ENCODE results near the gene GPSM1.

Gene GPSM1

GRCh38 chr9:136355616-136356557 is 28.5 kb downstream of the GPSM1 start:
- no peak overlapping the region for H3K27ac Mint-ChIP-seq
- H3K27me3 Mint-ChIP-seq: no peaks in the 10 kb centered on the region
- H3K4me3 Mint-ChIP-seq: no peak overlapping the region

GRCh38 chr9:136357202-136357725 is 29.9 kb downstream of the GPSM1 start:
- Mint-ChIP-seq H3K36me3 (ENCODE audit: low read depth) (peaks cover 26% of the 10 kb centered on the region), H3K27ac (no peak overlapping the region), H3K4me1 (ENCODE audit: low read depth) (peaks cover 3% of the 10 kb centered on the region), H3K4me3 (no peak overlapping the region), H3K9me3 (no peaks in the 10 kb centered on the region), H3K27me3 (no peaks in the 10 kb centered on the region)
- DNase-seq: no peak

More at GRCh38 chr9:136355616-136356557, 28.5 kb downstream of the GPSM1 start:
- Mint-ChIP-seq H3K4me1 (ENCODE audit: low read depth) (no peaks in the 10 kb centered on the region), H3K9me3 (no peaks in the 10 kb centered on the region), H3K36me3 (ENCODE audit: low read depth) (peaks cover 15% of the 10 kb centered on the region)
- no peak for DNase-seq

- no peak overlapping the region for H3K27ac Mint-ChIP-seq
- no peak overlapping the region for H3K4me3 Mint-ChIP-seq
- no peaks in the 10 kb centered on the region for H3K27me3 Mint-ChIP-seq
- no peak for DNase-seq
- H3K36me3 Mint-ChIP-seq (ENCODE audit: low read depth): peaks cover 33% of the 10 kb centered on the region
- no peaks in the 10 kb centered on the region for H3K9me3 Mint-ChIP-seq
- peaks cover 10% of the 10 kb centered on the region for H3K4me1 Mint-ChIP-seq (ENCODE audit: low read depth)
Measured at GRCh38 chr9:136358016-136358415, 30.7 kb downstream of the GPSM1 start.

- Mint-ChIP-seq H3K36me3 (ENCODE audit: low read depth) (peaks cover 33% of the 10 kb centered on the region), H3K9me3 (no peaks in the 10 kb centered on the region), H3K27ac (no peak overlapping the region), H3K27me3 (no peaks in the 10 kb centered on the region), H3K4me1 (ENCODE audit: low read depth) (peaks cover 12% of the 10 kb centered on the region), H3K4me3 (no peak overlapping the region)
- no peak for DNase-seq
Measured at GRCh38 chr9:136358888-136359287, 31.5 kb downstream of the GPSM1 start.

- peaks cover 33% of the 10 kb centered on the region for H3K36me3 Mint-ChIP-seq (ENCODE audit: low read depth)
- no peaks in the 10 kb centered on the region for H3K27me3 Mint-ChIP-seq
- H3K4me3 Mint-ChIP-seq: no peak overlapping the region
Measured at GRCh38 chr9:136359774-136360718, 32.7 kb downstream of the GPSM1 start.

GRCh38 chr9:136361047-136361753 is 33.9 kb downstream of the GPSM1 start:
- Mint-ChIP-seq H3K9me3 (no peaks in the 10 kb centered on the region), H3K36me3 (ENCODE audit: low read depth) (peaks cover 33% of the 10 kb centered on the region), H3K4me3 (no peak overlapping the region), H3K27ac (no peak overlapping the region), H3K27me3 (no peaks in the 10 kb centered on the region), H3K4me1 (ENCODE audit: low read depth) (peaks cover 17% of the 10 kb centered on the region)
- DNase-seq: no peak

More at GRCh38 chr9:136359774-136360718, 32.7 kb downstream of the GPSM1 start:
- Mint-ChIP-seq H3K4me1 (ENCODE audit: low read depth) (peaks cover 17% of the 10 kb centered on the region), H3K9me3 (no peaks in the 10 kb centered on the region), H3K27ac (no peak overlapping the region)
- DNase-seq: no peak

GRCh38 chr9:136361754-136362449 is 34.6 kb downstream of the GPSM1 start:
- no peaks in the 10 kb centered on the region for H3K9me3 Mint-ChIP-seq
- peaks cover 33% of the 10 kb centered on the region for H3K36me3 Mint-ChIP-seq (ENCODE audit: low read depth)
- H3K4me3 Mint-ChIP-seq: no peak overlapping the region
- no peak for DNase-seq
- H3K27ac Mint-ChIP-seq: peak overlapping the region; percentile 18
- peaks cover 17% of the 10 kb centered on the region for H3K4me1 Mint-ChIP-seq (ENCODE audit: low read depth)
- H3K27me3 Mint-ChIP-seq: no peaks in the 10 kb centered on the region

GRCh38 chr9:136362450-136362784 is 35.1 kb downstream of the GPSM1 start:
- Mint-ChIP-seq H3K9me3 (no peaks in the 10 kb centered on the region), H3K27me3 (no peaks in the 10 kb centered on the region), H3K36me3 (ENCODE audit: low read depth) (peaks cover 33% of the 10 kb centered on the region), H3K4me3 (peak overlapping the region; percentile 86), H3K4me1 (ENCODE audit: low read depth) (peaks cover 17% of the 10 kb centered on the region), H3K27ac (peak overlapping the region; percentile 95)
- no peak for DNase-seq

GRCh38 chr9:136363106-136363948 is 36.0 kb downstream of the GPSM1 start, which contains the start of gene DNLZ:
TSS of gene DNLZ (minus strand) at chr9:136363744. CDS start at chr9:136363714, 30 bp downstream.
- H3K4me1 Mint-ChIP-seq (ENCODE audit: low read depth): peaks cover 17% of the 10 kb centered on the region
- H3K27ac Mint-ChIP-seq: peak within 1 kb of the TSS; percentile 95

GRCh38 chr9:136363949-136364748 is 36.8 kb downstream of the GPSM1 start:
- peak overlapping the region; percentile 86 for H3K4me3 Mint-ChIP-seq
- no peak for DNase-seq
- H3K4me1 Mint-ChIP-seq (ENCODE audit: low read depth): peaks cover 17% of the 10 kb centered on the region
- no peaks in the 10 kb centered on the region for H3K27me3 Mint-ChIP-seq
- H3K36me3 Mint-ChIP-seq (ENCODE audit: low read depth): peaks cover 30% of the 10 kb centered on the region
- no peak overlapping the region for H3K27ac Mint-ChIP-seq
- no peaks in the 10 kb centered on the region for H3K9me3 Mint-ChIP-seq

More at GRCh38 chr9:136363106-136363948, 36.0 kb downstream of the GPSM1 start, which contains the start of gene DNLZ:
- Mint-ChIP-seq H3K36me3 (ENCODE audit: low read depth) (peaks cover 32% of the 10 kb centered on the region), H3K9me3 (no peaks in the 10 kb centered on the region), H3K27me3 (no peaks in the 10 kb centered on the region), H3K4me3 (peak within 1 kb of the TSS; percentile 86)
- peak; percentile 97 for DNase-seq

GRCh38 chr9:136364942-136365774 is 37.8 kb downstream of the GPSM1 start:
- DNase-seq: no peak
- no peak overlapping the region for H3K4me3 Mint-ChIP-seq
- H3K9me3 Mint-ChIP-seq: no peaks in the 10 kb centered on the region
- H3K4me1 Mint-ChIP-seq (ENCODE audit: low read depth): peaks cover 17% of the 10 kb centered on the region
- H3K27ac Mint-ChIP-seq: no peak overlapping the region
- H3K36me3 Mint-ChIP-seq (ENCODE audit: low read depth): peaks cover 24% of the 10 kb centered on the region
- H3K27me3 Mint-ChIP-seq: no peaks in the 10 kb centered on the region

All from activated T-cell treated with anti-CD3 and anti-CD28 coated beads, Interleukin-2, amount 50 U/mL, for 24 hours (primary cell).